Sigmoid colon (tissue), 4 donors: ENCODE data around the gene PLEKHG3.

ENCODE experiments used
- EP300 ChIP-seq, 4 donors: sonication (generic); formaldehyde crosslinking; IDR thresholded peaks; one replicate each; pipeline ENCODE4 v1.6.1; 2017; ENCODE audit warnings: antibody characterized with exemption in 4 of 4
- POLR2A ChIP-seq, 2 donors: fragments of 450-650 bp; IDR thresholded peaks; one replicate each; pipeline ENCODE4 v1.6.1; 2016; ENCODE audit warnings: antibody characterized with exemption in 2 of 2, mild to moderate bottlenecking in 2 of 2, moderate library complexity in 2 of 2
- TF ChIP-seq, protein P1 (sequence below), 4 experiments: fragments of 450-650 bp in 3 of 4; fragments of 200-600 bp in 1 of 4; IDR thresholded peaks; one replicate each; pipeline ENCODE4 v1.5.1; 2016 to 2019; ENCODE audit warnings: antibody characterized with exemption in 4 of 4, mild to moderate bottlenecking in 3 of 4, moderate library complexity in 2 of 4

DNA sequence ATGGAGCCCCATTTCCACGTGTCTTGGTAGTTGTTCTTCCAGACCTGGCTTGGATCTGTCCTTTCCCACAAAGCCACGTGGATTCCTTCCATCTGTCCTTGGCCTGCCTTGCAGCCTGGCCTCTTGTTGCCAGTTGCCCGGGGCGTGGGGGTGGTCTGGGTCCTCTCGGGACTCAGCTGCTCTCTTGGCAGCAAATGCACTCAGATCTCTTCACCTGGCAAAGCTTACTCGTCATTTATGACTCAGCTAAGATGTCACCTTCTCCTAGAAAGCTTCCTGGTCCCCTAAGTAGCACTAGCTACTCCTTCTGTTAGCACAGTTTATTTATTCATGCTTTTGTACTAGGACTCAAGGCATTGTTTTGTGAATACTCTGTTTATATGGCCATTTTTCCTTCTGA is 13.6 kb downstream of the PLEKHG3 start:
- TF ChIP-seq EP300 (IDR thresholded peaks at IDR 0.05) (no peak), POLR2A (IDR thresholded peaks at IDR 0.05) (no peak)
- TF ChIP-seq, protein P1, sequence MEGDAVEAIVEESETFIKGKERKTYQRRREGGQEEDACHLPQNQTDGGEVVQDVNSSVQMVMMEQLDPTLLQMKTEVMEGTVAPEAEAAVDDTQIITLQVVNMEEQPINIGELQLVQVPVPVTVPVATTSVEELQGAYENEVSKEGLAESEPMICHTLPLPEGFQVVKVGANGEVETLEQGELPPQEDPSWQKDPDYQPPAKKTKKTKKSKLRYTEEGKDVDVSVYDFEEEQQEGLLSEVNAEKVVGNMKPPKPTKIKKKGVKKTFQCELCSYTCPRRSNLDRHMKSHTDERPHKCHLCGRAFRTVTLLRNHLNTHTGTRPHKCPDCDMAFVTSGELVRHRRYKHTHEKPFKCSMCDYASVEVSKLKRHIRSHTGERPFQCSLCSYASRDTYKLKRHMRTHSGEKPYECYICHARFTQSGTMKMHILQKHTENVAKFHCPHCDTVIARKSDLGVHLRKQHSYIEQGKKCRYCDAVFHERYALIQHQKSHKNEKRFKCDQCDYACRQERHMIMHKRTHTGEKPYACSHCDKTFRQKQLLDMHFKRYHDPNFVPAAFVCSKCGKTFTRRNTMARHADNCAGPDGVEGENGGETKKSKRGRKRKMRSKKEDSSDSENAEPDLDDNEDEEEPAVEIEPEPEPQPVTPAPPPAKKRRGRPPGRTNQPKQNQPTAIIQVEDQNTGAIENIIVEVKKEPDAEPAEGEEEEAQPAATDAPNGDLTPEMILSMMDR (IDR thresholded peaks at IDR 0.05) = no peak
